ENCODE results near the gene ARHGAP22.

The ARHGAP22 gene

DNA sequence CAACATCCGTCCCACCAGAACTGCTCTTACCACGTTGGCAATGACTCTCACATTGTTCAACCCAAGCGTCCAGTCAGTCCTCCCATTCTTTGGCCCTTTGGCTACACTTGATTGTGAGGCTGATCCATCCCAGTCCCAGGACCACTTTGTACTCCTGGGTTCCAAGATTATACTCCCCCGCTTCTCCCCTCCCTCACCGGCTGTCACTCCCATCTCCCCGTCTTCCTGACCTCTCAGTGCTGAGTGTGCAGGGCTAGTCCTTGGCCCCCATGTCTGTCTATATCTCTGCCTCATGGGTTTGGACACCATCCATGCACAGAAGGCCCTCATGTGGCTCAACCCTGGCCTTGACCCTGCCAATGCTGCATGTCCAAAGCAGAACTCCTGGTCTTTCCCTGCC lies 12.5 kb downstream of the ARHGAP22 start:
- H3K36me3 Mint-ChIP-seq (ENCODE audit: low read depth): no peaks in the 10 kb centered on the region
- no peak overlapping the region for H3K4me3 Mint-ChIP-seq
- peaks cover 29% of the 10 kb centered on the region for H3K27me3 Mint-ChIP-seq (ENCODE audit: low read depth, poor library complexity)
- DNase-seq: no peak
- no peaks in the 10 kb centered on the region for H3K9me3 Mint-ChIP-seq
- H3K4me1 Mint-ChIP-seq: peaks cover 24% of the 10 kb centered on the region
- no peak overlapping the region for H3K27ac Mint-ChIP-seq
- TF ChIP-seq, protein P1, sequence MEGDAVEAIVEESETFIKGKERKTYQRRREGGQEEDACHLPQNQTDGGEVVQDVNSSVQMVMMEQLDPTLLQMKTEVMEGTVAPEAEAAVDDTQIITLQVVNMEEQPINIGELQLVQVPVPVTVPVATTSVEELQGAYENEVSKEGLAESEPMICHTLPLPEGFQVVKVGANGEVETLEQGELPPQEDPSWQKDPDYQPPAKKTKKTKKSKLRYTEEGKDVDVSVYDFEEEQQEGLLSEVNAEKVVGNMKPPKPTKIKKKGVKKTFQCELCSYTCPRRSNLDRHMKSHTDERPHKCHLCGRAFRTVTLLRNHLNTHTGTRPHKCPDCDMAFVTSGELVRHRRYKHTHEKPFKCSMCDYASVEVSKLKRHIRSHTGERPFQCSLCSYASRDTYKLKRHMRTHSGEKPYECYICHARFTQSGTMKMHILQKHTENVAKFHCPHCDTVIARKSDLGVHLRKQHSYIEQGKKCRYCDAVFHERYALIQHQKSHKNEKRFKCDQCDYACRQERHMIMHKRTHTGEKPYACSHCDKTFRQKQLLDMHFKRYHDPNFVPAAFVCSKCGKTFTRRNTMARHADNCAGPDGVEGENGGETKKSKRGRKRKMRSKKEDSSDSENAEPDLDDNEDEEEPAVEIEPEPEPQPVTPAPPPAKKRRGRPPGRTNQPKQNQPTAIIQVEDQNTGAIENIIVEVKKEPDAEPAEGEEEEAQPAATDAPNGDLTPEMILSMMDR (IDR thresholded peaks at IDR 0.05): no peak

DNA sequence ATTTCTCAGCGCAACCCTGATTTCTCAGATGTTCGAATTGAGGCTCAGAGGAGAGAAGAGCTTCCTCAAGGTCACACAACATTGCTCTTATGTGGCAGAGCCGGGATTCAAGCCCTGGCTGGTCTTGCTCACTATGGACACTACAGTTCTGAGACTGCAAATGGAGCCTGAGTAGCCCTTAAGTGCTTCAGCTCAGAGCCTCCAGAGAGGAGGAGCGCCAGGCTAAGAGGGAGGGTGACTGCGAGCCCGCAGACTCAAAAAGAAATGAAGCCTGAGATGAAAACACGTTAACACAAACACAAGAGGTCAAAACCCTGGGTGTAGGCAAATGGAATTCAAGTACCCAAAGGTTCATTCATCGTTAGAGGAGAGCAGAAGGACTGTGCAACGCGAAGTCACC lies 13.9 kb downstream of the ARHGAP22 start:
- no peak for DNase-seq
- no peaks in the 10 kb centered on the region for H3K36me3 Mint-ChIP-seq (ENCODE audit: low read depth)
- TF ChIP-seq, protein P1 (IDR thresholded peaks at IDR 0.05): no peak
- no peak overlapping the region for H3K27ac Mint-ChIP-seq
- H3K9me3 Mint-ChIP-seq: peaks cover 2% of the 10 kb centered on the region
- peaks cover 30% of the 10 kb centered on the region for H3K27me3 Mint-ChIP-seq (ENCODE audit: low read depth, poor library complexity)
- H3K4me1 Mint-ChIP-seq: peaks cover 24% of the 10 kb centered on the region
- no peak overlapping the region for H3K4me3 Mint-ChIP-seq

DNA sequence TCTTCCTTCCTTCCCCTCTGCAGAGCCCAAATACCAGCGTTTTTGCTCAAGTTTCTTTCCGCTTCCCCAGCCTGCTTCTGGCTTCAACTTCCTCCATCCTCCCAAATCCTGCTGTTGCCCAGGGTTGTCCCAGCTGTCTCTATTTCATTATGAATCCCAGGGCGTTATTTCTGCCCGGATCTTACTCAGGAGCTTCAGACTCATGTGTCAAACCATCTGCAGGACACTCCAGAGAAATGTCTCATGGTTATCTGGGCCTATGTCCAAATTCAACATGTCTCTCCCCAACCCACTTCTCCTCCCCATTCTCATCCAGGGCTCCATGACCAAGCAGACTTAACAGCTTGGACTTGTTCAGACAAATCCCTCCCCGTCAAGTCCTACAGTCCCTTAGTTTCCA lies 15.6 kb downstream of the ARHGAP22 start:
- Mint-ChIP-seq H3K4me1 (peaks cover 19% of the 10 kb centered on the region), H3K4me3 (no peak overlapping the region), H3K9me3 (peaks cover 15% of the 10 kb centered on the region), H3K27me3 (ENCODE audit: low read depth, poor library complexity) (peaks cover 19% of the 10 kb centered on the region), H3K36me3 (ENCODE audit: low read depth) (no peaks in the 10 kb centered on the region), H3K27ac (no peak overlapping the region)
- TF ChIP-seq, protein P1 (IDR thresholded peaks at IDR 0.05): no peak
- no peak for DNase-seq

DNA sequence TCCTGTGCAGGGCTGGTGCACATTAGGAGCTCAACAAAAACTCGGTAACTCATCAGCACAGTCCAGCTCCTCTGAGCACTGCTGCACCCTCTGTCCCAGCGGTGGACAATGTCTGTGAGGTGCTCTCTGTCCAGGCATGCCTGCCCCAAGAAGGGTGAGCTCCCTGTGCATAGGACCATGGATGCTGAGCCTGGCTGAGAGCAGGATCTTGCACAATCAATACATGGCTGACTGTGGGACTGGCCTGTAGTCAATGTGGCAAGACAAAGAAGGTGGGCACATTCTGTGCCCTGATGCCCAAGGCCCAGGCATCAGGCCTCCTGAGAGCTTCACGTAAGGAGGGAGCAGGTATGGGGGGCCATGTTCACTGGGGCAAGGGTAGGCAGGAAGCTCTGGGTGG lies 17.1 kb downstream of the ARHGAP22 start:
- no peak overlapping the region for H3K4me3 Mint-ChIP-seq
- H3K36me3 Mint-ChIP-seq (ENCODE audit: low read depth): no peaks in the 10 kb centered on the region
- no peak for DNase-seq
- H3K27me3 Mint-ChIP-seq (ENCODE audit: low read depth, poor library complexity): peaks cover 15% of the 10 kb centered on the region
- H3K27ac Mint-ChIP-seq: no peak overlapping the region
- peaks cover 18% of the 10 kb centered on the region for H3K9me3 Mint-ChIP-seq
- TF ChIP-seq, protein P1 (IDR thresholded peaks at IDR 0.05): no peak
- H3K4me1 Mint-ChIP-seq: peaks cover 19% of the 10 kb centered on the region

DNA sequence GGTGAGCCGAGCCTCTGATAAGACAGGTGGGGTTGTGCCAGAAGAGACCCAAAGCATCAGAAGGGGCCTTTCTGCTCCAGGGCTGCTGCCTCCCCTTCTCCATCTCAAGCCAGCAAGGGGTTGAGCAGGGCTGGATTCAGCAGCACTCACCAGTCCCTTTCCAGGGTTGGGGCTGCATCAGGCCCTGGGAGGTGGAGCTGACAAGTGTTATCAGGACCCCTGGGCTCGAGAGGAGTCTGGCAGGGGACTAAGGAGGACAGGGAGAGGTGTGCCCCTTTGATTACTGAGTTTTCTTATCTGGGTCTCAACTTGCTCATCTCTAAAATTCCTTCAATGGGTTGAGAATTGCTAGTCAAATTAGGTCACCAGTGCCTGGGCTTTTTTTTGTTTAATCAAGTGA lies 17.8 kb downstream of the ARHGAP22 start:
- no peak for DNase-seq
- Mint-ChIP-seq H3K4me3 (no peak overlapping the region), H3K27ac (no peak overlapping the region), H3K4me1 (peaks cover 19% of the 10 kb centered on the region), H3K36me3 (ENCODE audit: low read depth) (no peaks in the 10 kb centered on the region), H3K27me3 (ENCODE audit: low read depth, poor library complexity) (peaks cover 12% of the 10 kb centered on the region), H3K9me3 (peaks cover 18% of the 10 kb centered on the region)
- TF ChIP-seq, protein P1 (IDR thresholded peaks at IDR 0.05): no peak

DNA sequence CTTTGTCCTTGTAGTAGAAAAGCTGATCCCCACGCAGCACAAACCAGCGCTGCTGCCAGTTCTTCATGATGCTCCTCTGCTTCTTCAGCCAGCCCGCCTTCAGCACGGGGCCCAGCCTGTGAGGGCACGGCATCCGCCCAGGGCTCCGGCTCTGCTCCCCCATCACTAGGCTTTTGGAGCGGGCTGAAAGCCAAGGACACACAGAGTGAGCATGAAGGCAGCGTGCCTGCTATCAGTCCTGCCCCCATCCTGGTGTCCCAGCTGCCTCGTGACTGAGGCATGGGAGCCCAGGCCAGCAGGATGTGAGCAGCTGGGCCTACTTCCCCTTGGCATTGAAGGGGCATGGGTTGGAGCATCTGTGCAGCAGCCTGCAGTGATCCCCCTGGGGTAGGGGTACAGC lies 21.9 kb downstream of the ARHGAP22 start:
- H3K9me3 Mint-ChIP-seq: peaks cover 18% of the 10 kb centered on the region
- H3K27me3 Mint-ChIP-seq (ENCODE audit: low read depth, poor library complexity): peaks cover 33% of the 10 kb centered on the region
- TF ChIP-seq, protein P1 (IDR thresholded peaks at IDR 0.05): no peak
- H3K27ac Mint-ChIP-seq: no peak overlapping the region
- H3K4me3 Mint-ChIP-seq: no peak overlapping the region
- DNase-seq: no peak
- H3K4me1 Mint-ChIP-seq: peaks cover 16% of the 10 kb centered on the region
- H3K36me3 Mint-ChIP-seq (ENCODE audit: low read depth): no peaks in the 10 kb centered on the region
